ENCODE results near the gene TOMM20.
"Not testable (repeated sequence)": the region's sequence is repeated elsewhere in the genome, so short reads cannot be mapped to it uniquely, and the experiment has no call there.

TOMM20 gene

DNA sequence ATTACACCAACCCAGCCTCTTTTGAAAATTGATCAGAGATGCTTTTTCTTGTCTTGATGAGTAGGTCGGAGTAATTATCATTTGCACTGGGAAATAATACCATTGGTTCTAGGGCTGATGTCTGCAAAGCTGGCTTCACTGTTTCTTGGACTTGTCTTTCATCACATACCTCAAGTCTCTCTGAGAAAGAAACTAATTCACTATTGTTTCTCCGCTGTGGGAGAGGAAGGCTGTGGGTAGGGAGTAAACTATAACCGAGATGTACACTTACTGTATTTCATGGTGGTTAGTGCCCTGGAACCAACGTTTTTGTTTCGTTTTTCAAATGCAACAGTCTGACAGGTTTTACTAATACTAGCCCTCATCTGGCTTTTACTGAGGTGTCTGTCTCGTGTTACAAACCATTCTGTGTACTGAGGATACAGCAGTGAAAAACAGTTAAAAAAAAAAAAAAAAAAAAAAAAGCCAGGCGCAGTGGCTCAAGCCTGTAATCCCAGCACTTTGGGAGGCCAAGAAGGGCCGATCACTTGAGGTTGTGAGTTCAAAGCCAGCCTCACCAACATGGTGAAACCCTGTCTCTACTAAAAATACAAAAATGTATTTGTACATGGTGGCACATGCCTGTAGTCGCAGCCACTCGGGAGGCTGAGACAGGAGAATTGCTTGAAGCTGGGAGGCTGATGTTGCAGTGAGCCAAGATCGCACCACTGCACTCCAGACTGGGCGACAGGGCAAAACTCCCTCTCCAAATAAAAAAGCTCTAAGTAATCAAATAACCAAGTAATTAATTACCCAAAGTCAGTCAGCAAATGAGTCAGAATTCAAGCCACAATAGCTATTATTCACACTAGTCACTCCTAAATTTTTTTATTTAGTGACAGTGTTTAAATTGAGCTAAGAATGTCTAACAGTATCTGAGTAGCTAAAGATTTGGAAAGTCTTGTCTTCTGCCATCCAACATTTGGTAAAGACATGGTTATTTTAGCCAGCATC lies 23.3 kb downstream of the TOMM20 start:
- FAIRE-seq (peak; percentile 83), DNase-seq (ENCODE audit: insufficient read length, low spot score) (peak; percentile 56)

DNA sequence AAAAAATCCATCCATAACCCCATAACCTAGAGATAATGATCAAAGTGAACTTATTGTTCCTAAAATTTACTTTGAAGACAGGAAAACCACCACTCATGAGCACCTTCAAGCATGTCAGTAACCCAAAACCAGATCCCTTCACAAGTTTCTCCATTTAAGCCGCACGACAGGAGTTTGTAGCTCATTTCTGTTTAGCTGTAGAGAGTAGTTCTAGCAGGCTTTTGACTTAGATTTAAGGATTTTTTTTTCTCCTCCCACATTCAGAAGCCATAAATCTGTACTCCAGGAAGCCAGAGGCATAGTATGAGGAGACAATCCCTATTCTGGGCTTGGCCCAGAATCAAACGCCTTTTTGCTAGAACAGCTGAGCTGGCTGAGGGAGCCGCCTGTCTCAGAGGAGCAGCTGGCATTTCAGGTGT lies 25.6 kb downstream of the TOMM20 start:
- no peak for FAIRE-seq
- no peak for DNase-seq (ENCODE audit: insufficient read length, low spot score)

DNA sequence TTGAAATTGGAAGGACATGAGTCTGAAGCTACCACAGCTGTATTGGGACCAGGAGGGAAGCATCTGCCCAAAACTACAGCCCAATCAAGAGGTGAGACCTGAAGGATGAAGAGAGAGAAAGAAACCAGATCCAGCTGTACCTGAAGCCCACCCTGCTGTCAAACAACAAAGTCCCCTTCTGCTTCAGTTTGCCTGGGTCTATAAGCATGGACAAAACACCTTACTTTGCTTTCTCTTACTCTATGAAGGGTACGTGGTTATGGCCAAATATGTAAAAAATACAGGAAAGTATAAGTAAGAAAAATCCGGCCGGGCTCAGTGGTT lies 26.4 kb downstream of the TOMM20 start:
- DNase-seq (ENCODE audit: insufficient read length, low spot score) (no peak), FAIRE-seq (no peak)

DNA sequence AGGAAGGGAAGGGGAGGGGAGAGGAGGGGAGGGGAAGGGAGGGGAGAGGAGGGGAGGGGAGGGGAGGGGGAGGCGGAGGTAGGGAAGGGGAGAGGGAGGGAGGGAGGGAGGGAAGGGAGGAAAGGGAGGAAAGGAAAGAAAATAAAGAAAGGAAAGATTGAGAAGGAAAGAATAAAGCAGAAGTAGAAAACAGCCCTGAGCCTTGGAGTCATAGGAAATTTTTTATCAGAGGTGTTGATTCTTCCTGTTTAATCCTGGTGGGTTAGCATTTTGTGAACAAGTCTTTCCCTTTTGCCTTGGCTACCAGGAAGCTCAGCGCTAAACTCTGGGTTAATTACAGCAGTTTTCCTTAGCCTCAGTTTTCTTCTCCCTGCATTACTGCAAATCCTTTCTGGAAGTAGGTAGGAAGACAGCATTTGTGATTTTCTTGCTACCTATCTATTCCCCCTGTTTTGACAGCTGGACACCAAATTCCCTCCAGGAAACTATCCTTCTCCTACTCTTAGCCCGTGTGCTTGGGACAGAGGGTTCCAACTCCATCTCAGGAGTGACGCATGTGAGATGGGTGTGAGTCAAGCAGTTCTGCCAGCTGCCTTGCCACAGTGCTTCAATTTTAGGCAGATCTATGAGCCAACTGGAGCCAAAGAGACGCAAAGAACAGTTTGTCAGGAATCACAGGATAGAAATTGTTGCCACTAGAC lies 26.9 kb downstream of the TOMM20 start:
- DNase-seq (ENCODE audit: insufficient read length, low spot score), result no peak
- no peak for FAIRE-seq

DNA sequence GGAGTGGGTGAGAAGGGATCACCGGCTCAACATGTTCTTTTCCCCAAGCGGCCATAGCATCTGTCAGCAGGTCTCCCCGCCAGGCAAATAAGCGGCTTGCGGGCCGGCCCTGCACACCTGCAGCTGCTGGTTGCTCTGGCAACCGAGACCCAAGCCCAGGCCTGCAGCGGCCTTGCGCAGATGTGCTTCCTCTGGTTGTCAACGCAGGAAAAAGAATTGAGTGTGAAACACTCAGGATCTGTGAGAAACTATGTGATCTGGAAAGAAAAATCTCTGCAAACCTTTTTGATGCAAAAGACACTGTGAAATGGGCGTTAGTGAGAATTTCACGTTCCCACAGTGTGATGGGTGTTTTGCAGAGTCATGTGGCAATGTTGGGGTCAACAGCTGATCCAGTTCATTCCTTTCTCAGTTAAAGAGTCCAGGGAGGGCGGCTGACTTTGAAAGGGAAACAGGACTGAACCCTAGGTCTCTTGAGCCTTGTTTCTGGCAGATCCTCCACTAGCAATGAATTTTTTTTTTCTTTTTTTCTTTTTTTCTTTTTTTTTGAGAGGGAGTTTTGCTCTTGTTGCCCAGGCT lies 28.4 kb downstream of the TOMM20 start:
- DNase-seq (ENCODE audit: insufficient read length, low spot score) (no peak), FAIRE-seq (no peak)

- DNase-seq (ENCODE audit: insufficient read length, low spot score) (no peak), FAIRE-seq (no peak)
These were observed 29.6 kb downstream of the TOMM20 start for GRCh38 chr1:235098991-235099390.

DNA sequence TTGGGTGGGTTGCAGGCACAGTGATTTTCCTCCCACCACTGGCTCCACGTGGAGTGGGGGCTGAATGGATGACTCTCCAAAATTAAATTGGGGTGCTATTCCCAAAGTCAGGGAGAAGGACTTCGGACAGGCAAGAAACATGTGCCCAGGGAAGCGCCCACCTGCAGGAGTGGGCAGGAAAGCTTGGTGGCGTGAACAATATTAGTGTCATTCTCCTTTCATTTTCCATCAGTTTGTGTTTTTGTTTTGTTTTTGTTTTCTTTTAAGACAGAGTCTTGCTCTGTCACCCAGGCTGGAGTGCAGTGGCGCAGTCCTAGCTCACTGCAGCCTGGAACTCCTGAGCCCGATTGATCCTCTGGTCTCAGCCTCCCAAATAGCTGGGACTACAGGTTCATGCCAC lies 30.1 kb downstream of the TOMM20 start:
- FAIRE-seq, result no peak

GRCh38 chr1:235097501-235097900 lies 31.1 kb downstream of the TOMM20 start:
- not testable (repeated sequence) for FAIRE-seq; DNase-seq (ENCODE audit: insufficient read length, low spot score)

More for the DNA sequence above, 30.1 kb downstream of the TOMM20 start:
- DNase-seq (ENCODE audit: insufficient read length, low spot score), result no peak

- FAIRE-seq, result no peak
- no peak for DNase-seq (ENCODE audit: insufficient read length, low spot score)
These were observed 32.6 kb downstream of the TOMM20 start for GRCh38 chr1:235095938-235096562.

GRCh38 chr1:235093696-235094592 lies 34.7 kb downstream of the TOMM20 start:
- DNase-seq (ENCODE audit: insufficient read length, low spot score) (peak; percentile 75), FAIRE-seq (peak; percentile 81)

DNA sequence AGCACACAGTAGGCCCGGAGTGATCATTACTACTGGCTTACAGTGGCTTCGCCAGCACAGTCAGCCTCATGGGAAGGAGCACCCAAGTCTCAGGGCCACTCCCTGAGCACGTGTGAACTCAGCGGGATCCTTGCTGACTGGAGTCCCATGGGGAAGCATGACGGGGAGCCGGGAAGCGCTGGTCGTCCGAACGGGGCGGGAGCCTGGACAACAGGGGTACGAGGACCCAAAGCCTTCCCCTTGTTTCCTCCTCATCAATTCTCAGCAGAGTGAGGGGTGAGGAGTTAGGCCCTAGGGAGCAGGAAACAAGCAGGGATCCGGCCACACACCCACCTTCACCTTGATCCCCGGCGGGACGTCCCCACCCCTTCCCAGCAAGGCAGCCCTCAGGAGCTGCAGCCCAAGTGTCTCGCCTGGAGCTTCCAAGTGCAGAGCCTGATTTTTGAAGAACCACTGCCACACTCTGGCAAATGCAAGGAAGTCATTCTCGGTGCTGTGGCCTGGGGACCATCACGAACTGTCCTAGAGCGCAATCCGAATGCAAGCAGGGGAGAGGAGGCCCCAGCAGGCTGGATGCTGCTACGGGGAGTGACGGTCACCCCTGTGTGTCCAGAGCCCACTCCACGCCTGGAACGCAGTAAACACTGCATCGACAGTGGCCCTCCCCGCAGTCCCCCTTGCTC lies 35.5 kb downstream of the TOMM20 start:
- no peak for FAIRE-seq
- no peak for DNase-seq (ENCODE audit: insufficient read length, low spot score)

DNA sequence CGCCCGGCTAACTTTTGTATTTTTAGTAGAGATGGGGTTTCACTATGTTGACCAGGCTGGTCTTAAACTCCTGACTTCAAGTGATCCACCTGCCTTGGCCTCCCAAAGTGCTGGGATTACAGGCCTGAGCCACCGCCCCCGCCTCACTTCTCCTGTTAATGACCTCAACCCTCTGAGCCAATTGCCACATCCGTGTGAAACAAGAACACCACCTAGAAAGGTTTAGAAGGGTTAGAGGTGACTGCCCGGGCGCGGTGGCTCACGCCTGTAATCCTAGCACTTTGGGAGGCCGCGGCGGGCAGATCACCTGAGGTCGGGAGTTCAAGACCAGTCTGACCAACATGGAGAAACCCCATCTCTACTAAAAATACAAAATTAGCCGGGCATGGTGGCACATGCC lies 36.2 kb downstream of the TOMM20 start:
- DNase-seq (ENCODE audit: insufficient read length, low spot score); FAIRE-seq: not testable (repeated sequence)

DNA sequence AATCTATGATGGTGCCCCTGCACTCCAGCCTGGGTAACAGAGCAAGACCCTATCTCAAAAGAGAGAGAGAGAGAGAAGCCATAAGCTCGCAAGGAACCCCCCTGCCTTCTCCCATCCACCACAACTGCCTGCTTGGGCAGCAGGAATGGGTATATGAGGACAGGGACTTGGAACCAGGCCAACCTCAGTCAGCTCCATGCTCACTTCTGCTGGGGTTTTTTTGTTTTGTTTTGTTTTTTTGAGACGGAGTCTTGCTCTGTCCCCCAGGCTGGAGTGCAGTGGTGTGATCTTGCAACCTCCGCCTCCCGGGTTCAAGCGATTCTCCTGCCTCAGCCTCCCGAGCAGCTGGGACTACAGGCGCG lies 36.6 kb downstream of the TOMM20 start:
- FAIRE-seq; DNase-seq (ENCODE audit: insufficient read length, low spot score): not testable (repeated sequence)

GRCh38 chr1:235091319-235092044 lies 37.2 kb downstream of the TOMM20 start:
- not testable (repeated sequence) for FAIRE-seq; DNase-seq (ENCODE audit: insufficient read length, low spot score)

- FAIRE-seq (no peak), DNase-seq (ENCODE audit: insufficient read length, low spot score) (no peak)
These were observed 38.1 kb downstream of the TOMM20 start for GRCh38 chr1:235090406-235091069.

DNA sequence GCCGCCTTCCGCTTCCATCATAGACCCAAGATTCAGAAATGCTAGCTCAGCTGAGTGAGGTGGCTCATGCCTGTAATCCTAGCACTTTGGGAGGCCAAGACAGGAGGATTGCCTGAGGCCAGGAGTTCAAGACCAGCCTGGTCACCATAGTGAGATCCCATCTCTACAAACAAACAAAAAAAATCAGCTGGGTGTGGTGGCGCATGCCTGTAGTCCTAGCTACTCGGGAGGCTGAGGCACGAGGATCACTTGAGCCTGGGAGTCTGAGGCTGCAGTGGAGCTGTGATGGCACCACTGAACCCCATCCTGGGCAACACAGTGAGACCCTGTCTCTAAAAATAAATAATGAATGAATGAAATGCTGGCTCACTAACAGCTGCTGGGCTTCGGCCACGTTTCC lies 39.7 kb downstream of the TOMM20 start:
- DNase-seq (ENCODE audit: insufficient read length, low spot score) (no peak), FAIRE-seq (no peak)

DNA sequence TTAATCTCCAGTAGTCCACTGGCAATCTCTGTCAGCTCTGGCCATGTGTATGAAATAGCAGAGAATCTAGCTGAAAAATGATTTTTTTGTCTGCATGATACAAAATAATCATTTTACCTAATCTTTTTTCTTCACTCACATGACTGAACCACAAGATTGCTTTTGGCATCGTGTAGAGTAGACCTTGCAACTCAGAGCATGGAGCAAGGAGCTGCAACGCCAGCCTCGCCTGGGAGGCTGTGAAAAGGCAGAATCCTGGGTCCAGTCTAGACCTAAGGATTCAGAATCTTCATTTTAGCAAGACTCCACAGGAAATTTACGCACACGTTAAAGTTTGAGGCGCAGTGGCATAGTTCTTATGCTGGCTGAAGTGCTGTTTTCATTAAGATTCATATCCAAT lies 40.2 kb downstream of the TOMM20 start:
- FAIRE-seq, result no peak
- DNase-seq (ENCODE audit: insufficient read length, low spot score), result no peak

DNA sequence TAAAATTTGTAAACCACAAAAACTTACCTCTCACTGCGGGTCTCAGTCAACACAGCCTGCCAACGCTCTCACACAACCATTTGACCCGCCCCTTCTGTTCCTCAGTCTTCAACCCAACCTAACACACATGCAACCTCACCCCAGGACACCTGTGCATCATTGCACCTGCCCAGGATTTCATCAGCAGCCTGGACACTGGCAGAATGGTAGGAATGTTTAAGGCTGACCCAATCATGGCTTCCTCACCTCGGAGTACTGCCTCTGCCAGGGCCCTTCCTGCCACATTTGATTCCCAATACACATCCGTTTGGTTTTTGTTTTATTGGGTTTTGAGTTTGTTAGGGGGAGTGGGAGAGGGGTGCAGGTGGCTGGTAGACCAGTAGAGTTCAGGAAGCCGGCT lies 40.7 kb downstream of the TOMM20 start:
- FAIRE-seq, result no peak
- no peak for DNase-seq (ENCODE audit: insufficient read length, low spot score)

Data from GM19239 (cell line).